Embryonic facial prominence (tissue), 1 donor: ENCODE measurements around the gene PRRT1B.

Experiments
- DNase-seq: peaks from one replicate; pipeline ENCODE4 v3.0.0-alpha.2; 2016; ENCODE audit errors: extremely low spot score

The PRRT1B gene

GRCh38 chr9:131580358-131580757 lies 35.0 kb downstream of the PRRT1B start:
- no peak for DNase-seq

DNA sequence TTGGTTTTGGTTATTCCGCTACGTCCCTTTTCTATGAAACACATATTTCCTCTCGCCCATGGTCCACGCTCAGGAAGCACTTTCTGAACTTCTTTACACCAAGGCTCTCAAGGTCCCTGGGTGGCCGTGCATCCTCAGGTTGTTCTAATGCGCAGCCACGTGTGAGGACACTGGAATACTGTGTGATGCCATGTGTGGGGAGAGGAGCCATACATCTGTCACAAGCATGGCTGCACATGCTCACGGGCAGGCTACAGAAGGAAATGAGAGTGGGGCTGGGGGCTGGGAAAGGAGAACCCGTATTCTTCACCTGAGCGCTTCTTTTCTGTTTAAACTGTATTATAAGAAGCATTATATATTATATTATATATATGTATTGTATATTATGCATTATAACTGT lies 36.7 kb downstream of the PRRT1B start:
- no peak for DNase-seq

GRCh38 chr9:131582466-131583336 lies 37.4 kb downstream of the PRRT1B start:
- no peak for DNase-seq

- no peak for DNase-seq
Measured at GRCh38 chr9:131583337-131583645, 38.0 kb downstream of the PRRT1B start.

DNA sequence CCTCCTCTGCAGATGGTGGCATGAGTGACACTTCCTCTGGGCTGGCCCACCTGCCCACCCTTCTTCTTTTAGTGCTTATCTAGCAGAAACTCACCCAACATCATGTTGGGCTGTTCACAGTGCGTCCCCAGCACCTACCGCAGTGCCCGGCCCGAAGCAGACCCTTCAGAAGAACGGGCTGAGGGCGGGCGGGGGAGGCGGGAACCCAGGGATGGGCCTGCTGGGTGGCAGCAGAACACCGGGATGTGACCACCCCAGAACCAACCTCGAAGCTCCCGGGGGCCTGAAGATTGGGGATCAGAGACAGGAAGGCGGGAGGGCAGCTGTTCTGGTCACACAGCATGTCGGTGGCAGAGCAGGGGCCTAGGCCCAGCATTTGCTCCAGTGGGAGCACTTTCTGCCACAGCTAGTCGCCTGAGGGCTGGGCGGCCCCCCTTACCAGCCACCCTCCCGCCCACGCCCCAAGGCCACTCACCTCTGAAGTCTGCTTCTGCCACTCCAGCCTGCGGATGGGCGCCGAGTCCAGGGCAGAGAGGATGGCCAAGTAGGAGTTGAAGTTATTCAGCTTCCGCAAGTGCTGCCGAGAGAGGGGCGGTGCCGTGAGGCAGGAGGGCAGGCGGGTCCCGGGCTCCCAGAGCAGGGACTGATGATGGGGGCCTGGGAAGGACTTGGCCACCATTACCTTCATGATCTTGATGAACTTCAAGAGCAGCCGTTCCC lies 38.7 kb downstream of the PRRT1B start:
- no peak for DNase-seq

GRCh38 chr9:131584858-131585257 lies 39.5 kb downstream of the PRRT1B start:
- no peak for DNase-seq

GRCh38 chr9:131585375-131585774 lies 40.1 kb downstream of the PRRT1B start:
- DNase-seq: no peak

DNA sequence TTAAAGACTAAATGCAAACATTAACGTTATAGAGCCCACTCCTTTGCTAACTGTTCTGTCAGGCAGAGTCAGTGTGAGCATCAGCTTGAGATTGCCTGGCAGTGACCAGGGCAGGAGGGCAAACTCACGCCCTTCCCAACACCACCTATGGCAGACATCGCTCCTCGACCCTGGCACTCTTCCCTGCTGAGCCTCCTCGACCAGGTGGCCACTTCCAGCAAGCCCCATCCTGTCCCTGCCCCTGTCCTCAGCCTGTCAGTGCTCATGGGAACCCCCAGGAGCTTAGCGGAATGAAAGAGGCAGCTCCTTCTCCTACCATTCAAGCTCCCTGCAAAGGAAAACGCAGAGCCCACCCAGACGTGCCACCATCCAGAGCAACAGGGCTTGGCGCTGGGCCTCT lies 42.0 kb downstream of the PRRT1B start:
- no peak for DNase-seq

- no peak for DNase-seq
Measured at GRCh38 chr9:131587906-131588305, 42.6 kb downstream of the PRRT1B start.

- no peak for DNase-seq
Measured at GRCh38 chr9:131588396-131588795, 43.1 kb downstream of the PRRT1B start.

- no peak for DNase-seq
Measured at GRCh38 chr9:131589124-131589711, 43.9 kb downstream of the PRRT1B start.

DNA sequence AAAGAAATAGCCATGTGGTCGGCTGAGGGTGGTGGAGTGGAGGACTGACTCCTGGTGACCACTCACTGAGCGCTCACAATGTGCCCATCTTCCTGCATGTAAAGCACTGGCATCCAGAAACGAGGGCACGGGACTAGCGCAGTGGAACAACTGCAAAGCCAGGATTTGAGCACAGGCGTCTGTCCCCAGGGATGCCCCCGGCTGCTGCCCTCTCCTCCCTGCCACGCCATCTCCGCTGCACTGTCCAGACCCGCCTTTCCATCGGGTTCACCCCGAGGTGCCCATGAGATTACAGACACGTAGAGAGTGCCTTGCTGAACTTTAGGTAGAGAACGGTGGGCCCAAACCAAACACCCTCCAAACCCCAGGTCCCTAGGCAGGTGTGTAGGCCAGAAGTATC lies 44.7 kb downstream of the PRRT1B start:
- no peak for DNase-seq

- no peak for DNase-seq
Measured at GRCh38 chr9:131590449-131590848, 45.1 kb downstream of the PRRT1B start.

- no peak for DNase-seq
Measured at GRCh38 chr9:131590907-131591844, 45.9 kb downstream of the PRRT1B start.

DNA sequence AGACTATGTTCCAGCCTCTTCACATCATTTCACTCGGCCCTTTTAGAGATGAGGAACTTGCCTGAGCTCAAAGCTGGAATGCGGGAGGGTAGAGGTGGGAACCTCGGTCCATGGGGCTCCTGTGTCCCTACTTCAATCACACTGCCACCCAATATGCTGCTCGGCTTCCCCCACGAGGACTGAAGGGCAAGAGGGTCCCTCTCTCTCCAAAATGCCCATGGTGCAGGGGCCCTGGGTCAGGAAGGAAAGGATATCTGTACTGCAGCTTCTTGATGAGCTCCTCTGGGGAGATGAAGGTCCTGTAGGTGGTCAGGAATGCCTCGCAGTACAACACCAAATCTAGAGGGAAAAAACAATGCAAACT lies 46.5 kb downstream of the PRRT1B start:
- no peak for DNase-seq

GRCh38 chr9:131593091-131593820 lies 47.9 kb downstream of the PRRT1B start:
- no peak for DNase-seq

DNA sequence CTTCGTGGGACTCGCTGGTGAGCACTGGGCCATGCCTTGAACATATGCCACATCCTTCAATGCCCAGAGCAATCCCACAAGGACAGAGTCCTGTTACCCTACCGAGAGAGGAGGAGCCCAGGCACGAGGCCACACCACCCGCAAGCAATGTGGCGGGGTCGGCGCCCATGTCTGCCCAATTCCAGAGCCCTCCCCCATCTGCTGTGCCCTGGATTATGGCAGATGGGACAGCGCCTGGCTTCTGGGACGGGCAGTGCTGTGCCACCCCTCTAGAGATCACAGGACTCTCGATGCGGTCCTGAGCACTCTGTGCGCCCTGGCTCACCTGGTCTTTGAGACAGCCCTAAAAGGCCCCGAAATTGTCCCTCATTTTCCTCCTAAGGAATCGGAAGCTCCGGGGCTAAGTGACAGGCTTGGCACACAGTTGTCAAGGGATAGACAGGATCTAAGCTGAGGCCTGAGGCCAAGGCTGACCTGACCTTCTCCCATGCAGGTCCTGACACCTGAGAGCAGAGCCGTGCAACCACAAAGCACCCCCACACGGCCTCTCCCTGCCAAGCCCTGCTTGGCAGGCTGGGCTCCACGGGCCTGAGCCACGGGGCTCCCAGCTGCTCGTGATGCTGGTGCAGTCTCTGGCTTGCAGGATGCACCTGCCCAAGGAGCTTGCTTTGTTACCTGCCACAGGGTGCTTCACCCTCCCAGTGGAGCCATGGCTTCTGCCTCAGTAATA lies 48.8 kb downstream of the PRRT1B start:
- DNase-seq: no peak

DNA sequence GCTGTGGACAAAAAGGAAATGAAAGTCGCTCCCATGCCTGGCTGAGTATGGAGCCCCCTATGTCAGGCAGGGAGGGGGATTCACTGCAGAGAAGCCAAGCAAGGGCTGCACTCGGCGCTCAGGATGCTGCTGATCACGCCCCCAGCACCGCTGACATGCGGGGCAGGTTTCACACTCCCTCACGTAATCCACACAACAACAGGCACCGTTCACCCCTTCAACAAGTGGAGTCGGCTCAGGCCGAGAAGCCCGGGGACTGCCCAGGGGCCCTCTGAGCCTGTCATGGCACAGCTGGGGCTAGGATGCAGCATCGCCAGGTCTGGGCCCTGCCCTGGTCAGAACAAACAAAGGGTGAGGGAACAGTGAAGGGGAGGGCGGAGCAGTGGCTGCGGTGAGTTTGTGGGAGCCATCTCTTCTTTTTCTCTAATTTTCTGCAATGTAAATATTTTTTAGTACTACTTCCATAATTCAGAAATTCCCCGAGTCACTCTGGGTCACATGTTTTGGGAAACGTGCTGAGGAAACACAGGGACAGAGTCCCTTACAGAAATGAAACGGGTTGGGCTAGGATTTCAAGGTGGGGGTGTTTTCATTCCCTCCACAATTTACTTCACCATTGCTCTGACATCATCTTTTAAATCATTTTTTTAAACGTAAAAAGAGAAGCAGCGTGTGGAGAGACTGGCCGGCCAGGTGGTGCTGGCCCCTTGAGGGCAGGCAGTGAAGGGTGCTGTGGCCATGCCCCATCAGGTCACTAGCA lies 49.8 kb downstream of the PRRT1B start:
- no peak for DNase-seq

DNA sequence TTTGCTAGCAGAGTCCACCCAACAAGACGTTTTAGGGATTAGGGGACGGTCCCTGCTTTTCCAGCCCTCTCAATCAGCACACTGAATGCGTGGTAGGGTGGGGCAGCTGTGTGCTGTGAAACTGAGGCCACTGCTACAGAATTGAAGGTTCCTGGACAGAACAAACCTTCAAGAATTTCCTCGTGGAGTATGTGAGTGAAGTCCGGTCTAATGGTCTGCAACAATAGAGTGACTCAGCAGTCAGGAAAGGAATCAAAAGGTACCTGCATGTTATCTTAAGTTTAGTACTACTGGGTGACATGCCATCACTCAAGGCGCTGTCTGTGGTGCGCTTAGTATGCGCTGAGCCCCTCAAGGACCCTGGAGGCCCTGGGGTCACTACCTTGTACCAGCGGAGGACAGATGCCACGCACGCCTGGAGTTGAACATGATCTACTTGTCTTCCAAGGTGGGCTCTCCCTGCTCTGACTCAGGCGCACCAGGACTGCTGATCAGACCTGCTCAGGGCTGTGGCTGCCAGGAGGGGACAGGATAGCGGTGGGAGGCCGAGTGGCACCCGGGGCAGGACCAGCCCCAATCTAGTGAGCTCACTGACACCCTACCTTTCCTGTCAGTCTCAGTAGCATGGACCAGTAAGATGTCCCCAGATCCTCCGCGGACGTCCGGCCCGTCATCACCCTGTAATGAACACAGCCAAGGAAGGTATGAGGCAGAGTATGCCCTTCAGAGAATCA lies 50.5 kb downstream of the PRRT1B start:
- DNase-seq: no peak
